Measurements from ENCODE around the gene PDHX.

Gene PDHX

GRCh38 chr11:34960277-34960676, 43.9 kb downstream of the PDHX start:
- peak; percentile 31 for DNase-seq

- DNase-seq = no peak
These were observed 45.6 kb downstream of the PDHX start for GRCh38 chr11:34962034-34962433.

GRCh38 chr11:34963351-34963750, 46.9 kb downstream of the PDHX start:
- no peak for DNase-seq

- no peak for DNase-seq
These were observed 48.4 kb downstream of the PDHX start for GRCh38 chr11:34964610-34965331.

- DNase-seq = no peak
These were observed 52.4 kb downstream of the PDHX start for GRCh38 chr11:34968862-34969261.

- no peak for DNase-seq
These were observed 53.6 kb downstream of the PDHX start for GRCh38 chr11:34970033-34970432.

GRCh38 chr11:34970480-34970879, 54.1 kb downstream of the PDHX start:
- DNase-seq = no peak

- DNase-seq = no peak
These were observed 55.5 kb downstream of the PDHX start for GRCh38 chr11:34971928-34972327.

GRCh38 chr11:34972366-34972765, 55.9 kb downstream of the PDHX start:
- no peak for DNase-seq

- no peak for DNase-seq
These were observed 56.5 kb downstream of the PDHX start for GRCh38 chr11:34972892-34973291.

GRCh38 chr11:34975482-34975881, 59.1 kb downstream of the PDHX start:
- DNase-seq = no peak

- DNase-seq = no peak
These were observed 60.2 kb downstream of the PDHX start for GRCh38 chr11:34976496-34977088.

- DNase-seq = no peak
These were observed 60.9 kb downstream of the PDHX start for GRCh38 chr11:34977089-34977912.

- no peak for DNase-seq
These were observed 62.1 kb downstream of the PDHX start for GRCh38 chr11:34978236-34979191.

GRCh38 chr11:34984514-34984913, 68.1 kb downstream of the PDHX start:
- no peak for DNase-seq

GRCh38 chr11:34986883-34987520, 70.6 kb downstream of the PDHX start:
- DNase-seq = peak; percentile 28

- DNase-seq = no peak
These were observed 71.2 kb downstream of the PDHX start for GRCh38 chr11:34987617-34988016.

GRCh38 chr11:34988294-34989255, 72.2 kb downstream of the PDHX start:
- no peak for DNase-seq

GRCh38 chr11:34990916-34991315, 74.5 kb downstream of the PDHX start:
- no peak for DNase-seq

- DNase-seq = no peak
These were observed 78.4 kb downstream of the PDHX start for GRCh38 chr11:34994854-34995253.

- no peak for DNase-seq
These were observed 80.5 kb downstream of the PDHX start for GRCh38 chr11:34996958-34997357.

Data from DMS79 treated with DMSO at 0.1 percent for 48 hours (cell line).